CD14-positive monocyte (primary cell): ENCODE measurements around the gene FAM53B. TPM values are rescaled to one million over a fixed set of nuclear protein-coding genes. Genes with fewer than 3 reads are reported as not detected.

Source experiments
- DNase-seq, 3 donors: peaks; one replicate each; pipeline ENCODE4 v3.0.0-alpha.2; 2011 to 2022
- H2AFZ ChIP-seq: 2 replicates; pipeline ENCODE4 v1.6.0; 2012; ENCODE audit warnings: mild to moderate bottlenecking, low read depth, low read length, inconsistent platforms; ENCODE audit not compliant: insufficient read depth, poor library complexity, severe bottlenecking
- H3K27ac ChIP-seq, 2 donors: 1 replicate in 1 of 2; 2 replicates in 1 of 2; pipeline ENCODE4 v1.5.1; 2012 to 2013; ENCODE audit warnings: low read length in 2 of 2, control low read depth in 1 of 2, inconsistent platforms in 1 of 2, low read depth in 1 of 2, mild to moderate bottlenecking in 1 of 2
- H3K27me3 ChIP-seq, 2 donors: one replicate each; pipeline versions ENCODE4 v1.6.0 to v1.6.1; 2011 to 2013; ENCODE audit warnings: low read length in 2 of 2; ENCODE audit not compliant: control insufficient read depth in 2 of 2, insufficient read depth in 2 of 2
- H3K36me3 ChIP-seq, 2 donors: replicated peaks in 1 of 2; 1 replicate in 1 of 2; 2 replicates in 1 of 2; pipeline versions ENCODE4 v1.5.1 to v1.6.1; 2012 to 2013; ENCODE audit warnings: low read length in 2 of 2, control low read depth in 1 of 2, inconsistent platforms in 1 of 2, mild to moderate bottlenecking in 1 of 2; ENCODE audit not compliant: insufficient read depth in 2 of 2, control insufficient read depth in 1 of 2
- H3K4me1 ChIP-seq, 2 donors: 1 replicate in 1 of 2; 2 replicates in 1 of 2; pipeline versions ENCODE4 v1.5.1 to v1.6.1; 2012 to 2013; ENCODE audit warnings: low read length in 2 of 2, control low read depth in 1 of 2, inconsistent platforms in 1 of 2, mild to moderate bottlenecking in 1 of 2, moderate library complexity in 1 of 2; ENCODE audit not compliant: insufficient read depth in 2 of 2, control insufficient read depth in 1 of 2
- H3K4me2 ChIP-seq: replicated peaks from 2 replicates; pipeline ENCODE3; 2012; ENCODE audit warnings: low read length, moderate library complexity, mild to moderate bottlenecking; ENCODE audit not compliant: poor library complexity, severe bottlenecking; ENCODE audit errors: extremely low read depth
- H3K4me3 ChIP-seq, 3 experiments: fragments of 200-600 bp in 1 of 3; sonication (generic) in 1 of 3; replicated peaks in 1 of 3; 1 replicate in 2 of 3; 2 replicates in 1 of 3; pipeline ENCODE4 v1.5.1; 2011 to 2013; ENCODE audit warnings: low read length in 3 of 3, mild to moderate bottlenecking in 3 of 3, control low read depth in 2 of 3, low read depth in 2 of 3, inconsistent platforms in 1 of 3, moderate library complexity in 1 of 3
- H3K79me2 ChIP-seq: 2 replicates; pipeline ENCODE4 v1.6.0; 2012; ENCODE audit warnings: mild to moderate bottlenecking, control low read depth, inconsistent platforms, low read length, moderate library complexity; ENCODE audit not compliant: insufficient read depth
- H3K9ac ChIP-seq: 2 replicates; pipeline ENCODE4 v1.6.0; 2017; ENCODE audit warnings: low read length, mild to moderate bottlenecking; ENCODE audit not compliant: insufficient read depth, poor library complexity, severe bottlenecking
- H3K9me3 ChIP-seq, 2 donors: replicated peaks in 1 of 2; 1 replicate in 1 of 2; 2 replicates in 1 of 2; pipeline versions ENCODE4 v1.5.1 to v1.6.1; 2012 to 2013; ENCODE audit warnings: low read length in 2 of 2, control low read depth in 1 of 2; ENCODE audit not compliant: control insufficient read depth in 1 of 2, insufficient read depth in 1 of 2
- H4K20me1 ChIP-seq: 2 replicates; pipeline ENCODE4 v1.6.0; 2012; ENCODE audit warnings: mild to moderate bottlenecking, low read length, control low read depth, moderate library complexity; ENCODE audit not compliant: insufficient read depth
- H3K27ac Mint-ChIP-seq, 7 donors: one replicate each; pipeline ENCODE4 v1.8.0; 2020; ENCODE audit warnings: mild to moderate bottlenecking in 7 of 7, mixed read lengths in 7 of 7, moderate library complexity in 6 of 7, inconsistent platforms in 2 of 7
- H3K27me3 Mint-ChIP-seq, 3 donors: one replicate each; pipeline ENCODE4 v1.8.0; 2021 to 2022; ENCODE audit warnings: low read depth in 3 of 3, mild to moderate bottlenecking in 3 of 3, mixed read lengths in 3 of 3, moderate library complexity in 3 of 3, inconsistent platforms in 1 of 3
- H3K36me3 Mint-ChIP-seq, 2 donors: one replicate each; pipeline ENCODE4 v1.8.0; 2020; ENCODE audit warnings: mixed read lengths in 2 of 2, inconsistent platforms in 1 of 2, mild to moderate bottlenecking in 1 of 2
- H3K4me1 Mint-ChIP-seq: one replicate; pipeline ENCODE4 v1.8.0; 2020; ENCODE audit warnings: mild to moderate bottlenecking, mixed read lengths
- H3K4me3 Mint-ChIP-seq, 2 donors: one replicate each; pipeline ENCODE4 v1.8.0; 2020; ENCODE audit warnings: mild to moderate bottlenecking in 2 of 2, mixed read lengths in 2 of 2, moderate library complexity in 1 of 2
- H3K9me3 Mint-ChIP-seq, 7 donors: one replicate each; pipeline ENCODE4 v1.8.0; 2020 to 2022; ENCODE audit warnings: mixed read lengths in 7 of 7, mild to moderate bottlenecking in 6 of 7, moderate library complexity in 6 of 7, inconsistent platforms in 2 of 7
- WGBS: methylation state at CpG from one replicate; pipeline ENCODE4 v1.1.5; 2013; ENCODE audit warnings: missing lambda C conversion rate; ENCODE audit not compliant: insufficient coverage; 5-methylcytosine and 5-hydroxymethylcytosine counted together
- intact Hi-C, 2 donors: fragments of 100-400 bp; cut with micrococcal nuclease; formaldehyde crosslinking; loops; one replicate each; pipeline versions ENCODE4 v1.15.0 to v1.15.1; 2023
- polyA plus RNA-seq, 3 donors: library from polyadenylated mRNA; depleted of rRNA in 1 of 3; unstranded in 2 of 3; stranded (reverse) in 1 of 3; fragments of 300-500 nt in 2 of 3; fragments of >200 nt in 1 of 3; fragmentation: Illumina TruSeq in 2 of 3; gene quantifications; 1 replicate in 2 of 3; 2 replicates in 1 of 3; pipeline ENCODE4 v1.2.3, GENCODE V29; 2012 to 2021
- TF ChIP-seq, protein P1 (sequence below): fragments of 200-600 bp; IDR thresholded peaks from one replicate; pipeline ENCODE4 v1.8.0; 2022; ENCODE audit warnings: antibody characterized with exemption, mild to moderate bottlenecking

FAM53B gene
- polyA plus RNA-seq, 3 donors = 5.8 to 23.3 (median 12.6) TPM

- intact Hi-C loops = no loop called here
- Histone ChIP-seq H3K4me1 (peaks cover 36 to 37% of the 10 kb centered on the region in 2 donors), H4K20me1 (peaks cover 75% of the 10 kb centered on the region), H3K4me3 (no peak overlapping the region), H2AFZ (no peak overlapping the region), H3K79me2 (peaks cover 49% of the 10 kb centered on the region), H3K4me2 (no peak overlapping the region), H3K9ac (no peak overlapping the region), H3K27ac (peak overlapping the region in 1 of 2 donors; percentile 38), H3K36me3 (peaks cover 50 to 62% of the 10 kb centered on the region in 2 donors), H3K9me3 (no peaks in the 10 kb centered on the region), H3K27me3 (no peaks in the 10 kb centered on the region)
- 94% methylated on average over 13 of the region's 19 CpGs for WGBS
- Mint-ChIP-seq H3K4me3 (no peak overlapping the region), H3K4me1 (peaks cover 44% of the 10 kb centered on the region), H3K9me3 (no peaks in the 10 kb centered on the region), H3K27ac (peak overlapping the region in 4 of 7 donors; percentile 10 to 89 (median 56)), H3K27me3 (no peaks in the 10 kb centered on the region), H3K36me3 (peaks cover 79 to 80% of the 10 kb centered on the region in 2 donors)
- TF ChIP-seq, protein P1, sequence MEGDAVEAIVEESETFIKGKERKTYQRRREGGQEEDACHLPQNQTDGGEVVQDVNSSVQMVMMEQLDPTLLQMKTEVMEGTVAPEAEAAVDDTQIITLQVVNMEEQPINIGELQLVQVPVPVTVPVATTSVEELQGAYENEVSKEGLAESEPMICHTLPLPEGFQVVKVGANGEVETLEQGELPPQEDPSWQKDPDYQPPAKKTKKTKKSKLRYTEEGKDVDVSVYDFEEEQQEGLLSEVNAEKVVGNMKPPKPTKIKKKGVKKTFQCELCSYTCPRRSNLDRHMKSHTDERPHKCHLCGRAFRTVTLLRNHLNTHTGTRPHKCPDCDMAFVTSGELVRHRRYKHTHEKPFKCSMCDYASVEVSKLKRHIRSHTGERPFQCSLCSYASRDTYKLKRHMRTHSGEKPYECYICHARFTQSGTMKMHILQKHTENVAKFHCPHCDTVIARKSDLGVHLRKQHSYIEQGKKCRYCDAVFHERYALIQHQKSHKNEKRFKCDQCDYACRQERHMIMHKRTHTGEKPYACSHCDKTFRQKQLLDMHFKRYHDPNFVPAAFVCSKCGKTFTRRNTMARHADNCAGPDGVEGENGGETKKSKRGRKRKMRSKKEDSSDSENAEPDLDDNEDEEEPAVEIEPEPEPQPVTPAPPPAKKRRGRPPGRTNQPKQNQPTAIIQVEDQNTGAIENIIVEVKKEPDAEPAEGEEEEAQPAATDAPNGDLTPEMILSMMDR = no peak
- DNase-seq = no peak
Measured at GRCh38 chr10:124696446-124697392, 47.5 kb downstream of the FAM53B start.

GRCh38 chr10:124695259-124695658, 48.9 kb downstream of the FAM53B start:
- peaks cover 44% of the 10 kb centered on the region for H3K79me2 ChIP-seq
- DNase-seq = no peak
- peaks cover 57 to 76% of the 10 kb centered on the region in 2 donors for H3K36me3 ChIP-seq
- no peak overlapping the region for H3K4me3 Mint-ChIP-seq
- peak overlapping the region in 1 of 7 donors; percentile 21 for H3K27ac Mint-ChIP-seq
- H2AFZ ChIP-seq = no peak overlapping the region
- no peak overlapping the region for H3K4me2 ChIP-seq
- H3K9me3 ChIP-seq = no peaks in the 10 kb centered on the region
- no peak overlapping the region for H3K9ac ChIP-seq
- peaks cover 82 to 87% of the 10 kb centered on the region in 2 donors for H3K36me3 Mint-ChIP-seq
- H3K27ac ChIP-seq = peak overlapping the region in 1 of 2 donors; percentile 2
- no peaks in the 10 kb centered on the region for H3K9me3 Mint-ChIP-seq
- intact Hi-C loops = no loop called here
- WGBS = 100% methylated on average over 2 of the region's 3 CpGs
- H4K20me1 ChIP-seq = peaks cover 68% of the 10 kb centered on the region
- no peaks in the 10 kb centered on the region for H3K27me3 ChIP-seq
- H3K4me1 ChIP-seq = peaks cover 21 to 23% of the 10 kb centered on the region in 2 donors
- H3K27me3 Mint-ChIP-seq = no peaks in the 10 kb centered on the region
- H3K4me3 ChIP-seq = no peak overlapping the region
- TF ChIP-seq, protein P1 = no peak
- peaks cover 30% of the 10 kb centered on the region for H3K4me1 Mint-ChIP-seq
